22Rv1 (cell line): ENCODE results near the gene NR1I2.

Experiments
- CTCF ChIP-seq: fragments of 450-650 bp; IDR thresholded peaks from 2 replicates; pipeline ENCODE4 v1.5.1; 2017; ENCODE audit warnings: mild to moderate bottlenecking
- ZFX ChIP-seq: fragments of 450-650 bp; IDR thresholded peaks from 2 replicates; pipeline ENCODE4 v1.6.1; 2017; ENCODE audit warnings: antibody characterized with exemption, borderline replicate concordance

GRCh38 chr3:119817583-119818363, 35.9 kb downstream of the NR1I2 start:
- TF ChIP-seq CTCF (no peak), ZFX (no peak)
